Chondrocyte (in vitro differentiated cells): ENCODE measurements around the gene ACLY. TPM values are rescaled to one million over a fixed set of nuclear protein-coding genes. Genes with fewer than 3 reads are reported as not detected.

Source experiments
- DNase-seq: peaks from one replicate; pipeline ENCODE4 v3.0.0; 2021; ENCODE audit warnings: mixed read lengths, low spot score
- H3K27ac Mint-ChIP-seq: one replicate; pipeline ENCODE4 v1.8.0; 2021; ENCODE audit warnings: mild to moderate bottlenecking, moderate library complexity, mixed read lengths; ENCODE audit not compliant: unreplicated experiment
- H3K27me3 Mint-ChIP-seq: 2 replicates; pipeline ENCODE4 v1.8.0; 2021; ENCODE audit warnings: low read depth, mixed read lengths
- H3K36me3 Mint-ChIP-seq: 2 replicates; pipeline ENCODE4 v1.8.0; 2021; ENCODE audit warnings: low read depth, mixed read lengths
- H3K4me1 Mint-ChIP-seq: 2 replicates; pipeline ENCODE4 v1.8.0; 2021; ENCODE audit warnings: low read depth, mild to moderate bottlenecking, mixed read lengths
- H3K4me3 Mint-ChIP-seq: one replicate; pipeline ENCODE4 v1.8.0; 2021; ENCODE audit warnings: mild to moderate bottlenecking, moderate library complexity, mixed read lengths; ENCODE audit not compliant: unreplicated experiment
- H3K9me3 Mint-ChIP-seq: 2 replicates; pipeline ENCODE4 v1.8.0; 2021; ENCODE audit warnings: low read depth, mixed read lengths
- total RNA-seq: library from RNA; stranded (reverse); gene quantifications from 3 replicates; pipeline ENCODE4 v1.2.1, GENCODE V29; 2021
- TF ChIP-seq, protein P1 (sequence below): fragments of 200-600 bp; sonication (generic); IDR thresholded peaks from 2 replicates; pipeline ENCODE4 v1.5.0; 2021; ENCODE audit warnings: antibody characterized with exemption, mild to moderate bottlenecking, moderate library complexity

The ACLY gene
- total RNA-seq, 1 donor from 2014 or later, result 189 TPM

GRCh38 chr17:41944943-41945342 lies 26.2 kb upstream of the ACLY start:
- Mint-ChIP-seq H3K9me3 (no peaks in the 10 kb centered on the region), H3K36me3 (no peaks in the 10 kb centered on the region), H3K27ac (no peak overlapping the region), H3K4me3 (no peak overlapping the region), H3K4me1 (no peaks in the 10 kb centered on the region), H3K27me3 (no peaks in the 10 kb centered on the region)
- DNase-seq, result no peak
- TF ChIP-seq, protein P1, sequence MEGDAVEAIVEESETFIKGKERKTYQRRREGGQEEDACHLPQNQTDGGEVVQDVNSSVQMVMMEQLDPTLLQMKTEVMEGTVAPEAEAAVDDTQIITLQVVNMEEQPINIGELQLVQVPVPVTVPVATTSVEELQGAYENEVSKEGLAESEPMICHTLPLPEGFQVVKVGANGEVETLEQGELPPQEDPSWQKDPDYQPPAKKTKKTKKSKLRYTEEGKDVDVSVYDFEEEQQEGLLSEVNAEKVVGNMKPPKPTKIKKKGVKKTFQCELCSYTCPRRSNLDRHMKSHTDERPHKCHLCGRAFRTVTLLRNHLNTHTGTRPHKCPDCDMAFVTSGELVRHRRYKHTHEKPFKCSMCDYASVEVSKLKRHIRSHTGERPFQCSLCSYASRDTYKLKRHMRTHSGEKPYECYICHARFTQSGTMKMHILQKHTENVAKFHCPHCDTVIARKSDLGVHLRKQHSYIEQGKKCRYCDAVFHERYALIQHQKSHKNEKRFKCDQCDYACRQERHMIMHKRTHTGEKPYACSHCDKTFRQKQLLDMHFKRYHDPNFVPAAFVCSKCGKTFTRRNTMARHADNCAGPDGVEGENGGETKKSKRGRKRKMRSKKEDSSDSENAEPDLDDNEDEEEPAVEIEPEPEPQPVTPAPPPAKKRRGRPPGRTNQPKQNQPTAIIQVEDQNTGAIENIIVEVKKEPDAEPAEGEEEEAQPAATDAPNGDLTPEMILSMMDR, result no peak

GRCh38 chr17:41943492-41943891 lies 24.7 kb upstream of the ACLY start:
- Mint-ChIP-seq H3K4me1 (no peaks in the 10 kb centered on the region), H3K27ac (no peak overlapping the region), H3K27me3 (no peaks in the 10 kb centered on the region), H3K4me3 (no peak overlapping the region), H3K9me3 (no peaks in the 10 kb centered on the region), H3K36me3 (no peaks in the 10 kb centered on the region)
- TF ChIP-seq, protein P1, result no peak
- DNase-seq, result no peak

DNA sequence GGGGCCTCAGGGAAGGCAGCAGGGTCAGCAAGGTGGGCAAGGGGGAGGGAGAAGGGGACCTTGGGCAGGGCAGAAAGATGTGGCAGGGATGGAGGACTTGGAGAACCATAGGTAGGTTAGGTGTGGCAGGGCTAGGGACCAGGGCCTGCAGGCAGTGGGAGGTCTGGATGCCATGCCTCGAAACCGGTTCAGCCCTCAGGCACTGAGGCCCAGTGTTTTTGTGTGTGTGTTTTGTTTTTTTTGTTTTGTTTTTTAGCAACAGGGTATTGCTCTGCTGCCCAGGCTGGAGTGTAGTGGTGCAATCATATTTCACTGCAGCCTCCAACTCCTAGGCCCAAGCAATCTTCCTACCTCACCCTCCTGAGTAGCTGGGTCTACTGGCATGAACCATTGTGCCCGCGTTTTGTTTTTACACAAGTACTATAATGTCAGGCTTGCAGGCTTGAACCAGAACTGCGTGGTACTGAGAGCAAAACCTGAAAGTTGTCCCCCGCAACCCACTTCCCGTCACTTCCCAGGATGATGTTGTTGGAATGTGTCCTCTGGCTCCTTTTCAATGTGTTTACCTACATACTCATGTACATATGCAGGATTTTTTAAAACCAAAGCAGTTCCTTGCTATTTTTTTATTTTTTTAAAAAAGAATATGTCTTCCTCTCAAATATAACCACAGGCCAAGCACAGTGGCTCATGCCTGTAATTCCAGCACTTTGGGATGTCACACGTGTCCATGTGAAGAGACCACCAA lies 24.0 kb upstream of the ACLY start:
- no peaks in the 10 kb centered on the region for H3K27me3 Mint-ChIP-seq
- H3K9me3 Mint-ChIP-seq, result no peaks in the 10 kb centered on the region
- H3K4me3 Mint-ChIP-seq, result no peak overlapping the region
- TF ChIP-seq, protein P1, result no peak
- H3K36me3 Mint-ChIP-seq, result no peaks in the 10 kb centered on the region
- no peak overlapping the region for H3K27ac Mint-ChIP-seq
- no peak for DNase-seq
- no peaks in the 10 kb centered on the region for H3K4me1 Mint-ChIP-seq

- no peaks in the 10 kb centered on the region for H3K27me3 Mint-ChIP-seq
- no peak overlapping the region for H3K27ac Mint-ChIP-seq
- no peaks in the 10 kb centered on the region for H3K36me3 Mint-ChIP-seq
- no peak overlapping the region for H3K4me3 Mint-ChIP-seq
- TF ChIP-seq, protein P1, result no peak
- no peak for DNase-seq
- H3K4me1 Mint-ChIP-seq, result no peaks in the 10 kb centered on the region
- no peaks in the 10 kb centered on the region for H3K9me3 Mint-ChIP-seq
Observed at GRCh38 chr17:41941168-41941567, 22.4 kb upstream of the ACLY start.

- Mint-ChIP-seq H3K9me3 (no peaks in the 10 kb centered on the region), H3K27me3 (no peaks in the 10 kb centered on the region), H3K27ac (no peak overlapping the region), H3K4me3 (no peak overlapping the region), H3K36me3 (no peaks in the 10 kb centered on the region), H3K4me1 (no peaks in the 10 kb centered on the region)
- no peak for DNase-seq
- TF ChIP-seq, protein P1, result no peak
Observed at GRCh38 chr17:41939693-41940090, 20.9 kb upstream of the ACLY start.
